MCF 10A (cell line): Measurements from ENCODE around the gene DNTTIP2. TPM values are rescaled to one million over a fixed set of nuclear protein-coding genes. Genes with fewer than 3 reads are reported as not detected.

Source experiments
- Bru-seq: library from RNA; stranded (reverse); fragments of 400-500 nt; gene quantifications from one replicate; lab custom pipeline; 2021; lab: Mats Ljungman, UMichigan
- BruChase-seq, 2 experiments: library from RNA; stranded (reverse); fragments of 400-500 nt; gene quantifications; one replicate each; lab custom pipeline; 2021; lab: Mats Ljungman, UMichigan
- BruUV-seq: library from RNA; stranded (reverse); fragments of 400-500 nt; replicated peaks from 2 replicates; lab custom pipeline; 2021; lab: Mats Ljungman, UMichigan
- CTCF ChIA-PET: fragments of 300-600 bp; sonication (Branson Sonifier 250); formaldehyde crosslinking; extraction: SDS; loops from one replicate; lab custom pipeline; 2021; ENCODE audit warnings: antibody characterized with exemption, inconsistent platforms; lab: Yijun Ruan, JAX
- POLR2A ChIA-PET: fragments of 300-600, 350-650 bp; sonication (Branson Sonifier 250); formaldehyde crosslinking; extraction: SDS; loops from one replicate; lab custom pipeline; 2020; ENCODE audit warnings: antibody characterized with exemption, inconsistent platforms; lab: Yijun Ruan, JAX
- DNase-seq: peaks from one replicate; pipeline ENCODE4 v3.0.0-alpha.2; 2018; ENCODE audit not compliant: unreplicated experiment
- H3K27ac Mint-ChIP-seq: one replicate; pipeline ENCODE4 v1.8.0; 2022; ENCODE audit warnings: mild to moderate bottlenecking, low read depth, mixed read lengths; ENCODE audit not compliant: unreplicated experiment
- H3K27me3 Mint-ChIP-seq: one replicate; pipeline ENCODE4 v1.8.0; 2022; ENCODE audit warnings: mixed read lengths; ENCODE audit not compliant: insufficient read depth, unreplicated experiment
- H3K36me3 Mint-ChIP-seq: one replicate; pipeline ENCODE4 v1.8.0; 2022; ENCODE audit warnings: mild to moderate bottlenecking, moderate library complexity, mixed read lengths; ENCODE audit not compliant: insufficient read depth, unreplicated experiment
- H3K4me1 Mint-ChIP-seq: one replicate; pipeline ENCODE4 v1.8.0; 2022; ENCODE audit warnings: mixed read lengths; ENCODE audit not compliant: insufficient read depth, unreplicated experiment
- H3K4me3 Mint-ChIP-seq: one replicate; pipeline ENCODE4 v1.8.0; 2022; ENCODE audit warnings: mild to moderate bottlenecking, moderate library complexity, mixed read lengths; ENCODE audit not compliant: unreplicated experiment
- H3K9me3 Mint-ChIP-seq: one replicate; pipeline ENCODE4 v1.8.0; 2022; ENCODE audit warnings: mixed read lengths; ENCODE audit not compliant: unreplicated experiment
- intact Hi-C: fragments of 100-400 bp; cut with micrococcal nuclease; formaldehyde crosslinking; loops from 2 replicates; pipeline ENCODE4 v1.14.1; 2022
- long read RNA-seq: library from polyadenylated mRNA; stranded (forward); transcript quantifications from one replicate; pipeline ENCODE4 v2.0.0, GENCODE V29; 2022
- total RNA-seq: library from RNA; stranded (reverse); gene quantifications from 2 replicates; pipeline ENCODE4 v1.2.3, GENCODE V29; 2022
- TF ChIP-seq, protein P1 (sequence below): fragments of 200-600 bp; IDR thresholded peaks from one replicate; pipeline ENCODE4 v1.8.0; 2022; ENCODE audit warnings: antibody characterized with exemption, mild to moderate bottlenecking; ENCODE audit not compliant: unreplicated experiment

DNTTIP2 gene, protein sequence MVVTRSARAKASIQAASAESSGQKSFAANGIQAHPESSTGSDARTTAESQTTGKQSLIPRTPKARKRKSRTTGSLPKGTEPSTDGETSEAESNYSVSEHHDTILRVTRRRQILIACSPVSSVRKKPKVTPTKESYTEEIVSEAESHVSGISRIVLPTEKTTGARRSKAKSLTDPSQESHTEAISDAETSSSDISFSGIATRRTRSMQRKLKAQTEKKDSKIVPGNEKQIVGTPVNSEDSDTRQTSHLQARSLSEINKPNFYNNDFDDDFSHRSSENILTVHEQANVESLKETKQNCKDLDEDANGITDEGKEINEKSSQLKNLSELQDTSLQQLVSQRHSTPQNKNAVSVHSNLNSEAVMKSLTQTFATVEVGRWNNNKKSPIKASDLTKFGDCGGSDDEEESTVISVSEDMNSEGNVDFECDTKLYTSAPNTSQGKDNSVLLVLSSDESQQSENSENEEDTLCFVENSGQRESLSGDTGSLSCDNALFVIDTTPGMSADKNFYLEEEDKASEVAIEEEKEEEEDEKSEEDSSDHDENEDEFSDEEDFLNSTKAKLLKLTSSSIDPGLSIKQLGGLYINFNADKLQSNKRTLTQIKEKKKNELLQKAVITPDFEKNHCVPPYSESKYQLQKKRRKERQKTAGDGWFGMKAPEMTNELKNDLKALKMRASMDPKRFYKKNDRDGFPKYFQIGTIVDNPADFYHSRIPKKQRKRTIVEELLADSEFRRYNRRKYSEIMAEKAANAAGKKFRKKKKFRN
- total RNA-seq (78.1 and 96.5 TPM in 2 replicates), Bru-seq, nascent RNA (percentile 96 among the genes with signal in this experiment), BruChase-seq, experiment 1, labeled RNA remaining after a 6-hour chase (percentile 95 among the genes with signal in this experiment), BruChase-seq, experiment 2, labeled RNA remaining after a 2-hour chase (percentile 97 among the genes with signal in this experiment)
- long read RNA-seq, full-length matches to known transcripts, result 212 of 236 reads
- long read RNA-seq, partial matches to known transcripts, result 8 of 236 reads
- long read RNA-seq, other reads (novel, unspliced or antisense), result 16 of 236 reads

DNA sequence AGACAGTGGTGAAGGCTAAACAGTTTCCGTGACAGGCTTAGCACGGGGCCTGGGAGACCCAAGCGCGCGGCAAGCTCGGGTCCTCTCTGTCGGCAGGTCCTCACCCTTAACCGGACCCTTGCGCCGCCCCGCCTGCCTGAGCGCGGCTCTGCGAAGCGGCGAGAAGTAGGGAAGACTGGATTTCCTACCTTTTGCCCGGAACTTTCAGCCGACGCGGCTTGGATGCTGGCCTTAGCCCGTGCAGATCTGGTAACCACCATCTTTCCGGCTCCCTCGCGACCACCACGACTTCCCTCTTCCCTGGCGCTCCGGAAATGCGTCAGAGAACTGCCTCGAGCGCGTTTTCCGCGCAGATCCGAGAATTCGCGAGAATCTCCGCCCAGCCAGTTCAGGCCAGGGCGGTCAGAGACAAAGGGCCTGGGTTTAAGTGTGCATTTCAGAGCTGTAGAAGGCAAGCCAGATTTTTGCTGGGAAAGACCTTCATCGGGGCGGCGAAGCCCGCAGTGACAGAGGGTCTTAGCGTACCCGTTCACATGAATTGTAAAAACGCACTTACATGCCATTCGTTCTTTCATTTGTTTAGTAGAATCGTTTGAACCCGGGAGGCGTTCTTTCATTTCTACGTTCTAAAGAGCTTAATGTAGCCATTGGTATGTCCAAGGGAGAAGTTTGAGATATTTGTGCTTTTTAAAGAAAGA lies at the start of gene DNTTIP2:
Gene DNTTIP2, minus strand, starts transcription at position 318 of the 698 bp plus-strand sequence. Its CDS starts 58 bp downstream, at position 260.
- intact Hi-C loops, result no loop called here
- Mint-ChIP-seq H3K27ac (peak within 1 kb of the TSS; percentile 99), H3K9me3 (no peaks in the 10 kb centered on the region), H3K27me3 (no peaks in the 10 kb centered on the region), H3K4me3 (peak within 1 kb of the TSS; percentile 96), H3K36me3 (peaks cover 54% of the 10 kb centered on the region), H3K4me1 (peaks cover 27% of the 10 kb centered on the region)
- TF ChIP-seq, protein P1, sequence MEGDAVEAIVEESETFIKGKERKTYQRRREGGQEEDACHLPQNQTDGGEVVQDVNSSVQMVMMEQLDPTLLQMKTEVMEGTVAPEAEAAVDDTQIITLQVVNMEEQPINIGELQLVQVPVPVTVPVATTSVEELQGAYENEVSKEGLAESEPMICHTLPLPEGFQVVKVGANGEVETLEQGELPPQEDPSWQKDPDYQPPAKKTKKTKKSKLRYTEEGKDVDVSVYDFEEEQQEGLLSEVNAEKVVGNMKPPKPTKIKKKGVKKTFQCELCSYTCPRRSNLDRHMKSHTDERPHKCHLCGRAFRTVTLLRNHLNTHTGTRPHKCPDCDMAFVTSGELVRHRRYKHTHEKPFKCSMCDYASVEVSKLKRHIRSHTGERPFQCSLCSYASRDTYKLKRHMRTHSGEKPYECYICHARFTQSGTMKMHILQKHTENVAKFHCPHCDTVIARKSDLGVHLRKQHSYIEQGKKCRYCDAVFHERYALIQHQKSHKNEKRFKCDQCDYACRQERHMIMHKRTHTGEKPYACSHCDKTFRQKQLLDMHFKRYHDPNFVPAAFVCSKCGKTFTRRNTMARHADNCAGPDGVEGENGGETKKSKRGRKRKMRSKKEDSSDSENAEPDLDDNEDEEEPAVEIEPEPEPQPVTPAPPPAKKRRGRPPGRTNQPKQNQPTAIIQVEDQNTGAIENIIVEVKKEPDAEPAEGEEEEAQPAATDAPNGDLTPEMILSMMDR, result no peak
- DNase-seq, result peak; percentile 91
- BruUV-seq, result no TSS peak
- ChIA-PET CTCF (interaction anchor here (0.6 to 1.1 kb wide), 6 partner anchors 8 to 1031 kb away, joined by 3 read pairs; partner anchors contain the start of gene GCLM), POLR2A (interaction anchor here (0.5 to 3.4 kb wide), 56 partner anchors 9 to 1357 kb away, joined by 3 to 30 read pairs (median 4); partner anchors contain the start of genes BCAR3, FNBP1L, GCLM and MTF2)

- Mint-ChIP-seq H3K36me3 (no peaks in the 10 kb centered on the region), H3K27me3 (no peaks in the 10 kb centered on the region), H3K4me3 (no peak overlapping the region), H3K27ac (no peak overlapping the region), H3K9me3 (no peaks in the 10 kb centered on the region), H3K4me1 (no peaks in the 10 kb centered on the region)
- BruUV-seq, result no TSS peak
- DNase-seq, result no peak
- TF ChIP-seq, protein P1, result no peak
- CTCF ChIA-PET, result interaction anchor here (0.7 to 2.4 kb wide), 2 partner anchors 15 to 954 kb away, joined by 4 to 8 read pairs; no protein-coding TSS in a partner anchor
- POLR2A ChIA-PET, result no interaction called here
- intact Hi-C loops, result loop anchor here (10.0 kb wide), 1 partner anchor 80 kb away; no protein-coding TSS in a partner anchor
These were observed 46.2 kb upstream of the DNTTIP2 start for GRCh38 chr1:93925206-93925605.

DNA sequence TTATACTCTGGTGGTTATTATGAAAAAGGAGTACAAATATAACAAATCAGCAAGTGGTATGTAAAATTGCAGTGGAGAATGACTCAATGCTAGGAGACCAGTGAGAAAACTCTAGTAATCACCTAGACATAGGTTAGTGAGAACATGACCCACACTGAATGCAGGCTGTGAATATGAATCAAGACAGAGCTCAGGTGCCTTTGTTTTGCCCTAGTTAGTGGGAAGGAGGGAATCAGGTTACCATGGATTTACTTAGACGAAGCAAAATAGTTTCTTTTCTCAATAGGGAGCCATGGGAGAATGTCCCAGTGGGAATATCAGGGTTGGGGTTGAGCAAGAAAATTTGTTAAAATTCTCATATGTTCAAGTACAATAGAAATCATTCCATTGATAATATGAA lies 40.8 kb upstream of the DNTTIP2 start:
- CTCF ChIA-PET, result interaction anchor here (1.1 kb wide), 1 partner anchor 10 kb away, joined by 3 read pairs; no protein-coding TSS in a partner anchor
- no peaks in the 10 kb centered on the region for H3K4me1 Mint-ChIP-seq
- intact Hi-C loops, result loop anchor here (10.0 kb wide), 1 partner anchor 85 kb away; no protein-coding TSS in a partner anchor
- TF ChIP-seq, protein P1, result no peak
- no peak for DNase-seq
- H3K4me3 Mint-ChIP-seq, result no peak overlapping the region
- H3K27me3 Mint-ChIP-seq, result peaks cover under 1% of the 10 kb centered on the region
- H3K36me3 Mint-ChIP-seq, result no peaks in the 10 kb centered on the region
- no peaks in the 10 kb centered on the region for H3K9me3 Mint-ChIP-seq
- BruUV-seq, result no TSS peak
- H3K27ac Mint-ChIP-seq, result no peak overlapping the region
- POLR2A ChIA-PET, result no interaction called here
